ENCODE measurements around the gene PHAX.
"Not testable (repeated sequence)": the region's sequence is repeated elsewhere in the genome, so short reads cannot be mapped to it uniquely, and the experiment has no call there.

Gene PHAX

DNA sequence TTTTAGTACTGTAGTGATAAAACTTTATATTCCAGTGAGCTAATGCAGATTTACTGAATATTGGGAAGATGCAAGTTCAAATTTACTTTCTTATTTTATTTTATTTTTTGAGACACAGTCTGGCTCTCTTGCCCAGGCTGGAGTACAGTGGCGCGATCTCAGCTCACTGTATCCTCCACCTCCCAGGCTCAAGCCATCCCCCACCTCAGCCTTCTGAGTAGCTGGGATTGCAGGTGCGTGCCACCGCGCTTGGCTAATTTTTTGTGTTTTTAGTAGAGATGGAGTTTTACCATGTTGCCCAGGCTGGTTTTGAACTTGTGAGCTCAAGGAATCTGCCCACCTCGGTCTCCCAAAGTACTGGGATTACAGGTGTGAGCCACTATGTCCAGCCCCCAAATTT, 9.9 kb downstream of the PHAX start:
- DNase-seq (ENCODE audit: insufficient read length) (no peak), FAIRE-seq (no peak)
- TF ChIP-seq TAF1 (IDR thresholded peaks at IDR 0.05; ENCODE audit: borderline replicate concordance, low read depth, low read length) (no peak), POLR2A (IDR thresholded peaks at IDR 0.05; ENCODE audit: low read depth, low read length) (no peak)

DNA sequence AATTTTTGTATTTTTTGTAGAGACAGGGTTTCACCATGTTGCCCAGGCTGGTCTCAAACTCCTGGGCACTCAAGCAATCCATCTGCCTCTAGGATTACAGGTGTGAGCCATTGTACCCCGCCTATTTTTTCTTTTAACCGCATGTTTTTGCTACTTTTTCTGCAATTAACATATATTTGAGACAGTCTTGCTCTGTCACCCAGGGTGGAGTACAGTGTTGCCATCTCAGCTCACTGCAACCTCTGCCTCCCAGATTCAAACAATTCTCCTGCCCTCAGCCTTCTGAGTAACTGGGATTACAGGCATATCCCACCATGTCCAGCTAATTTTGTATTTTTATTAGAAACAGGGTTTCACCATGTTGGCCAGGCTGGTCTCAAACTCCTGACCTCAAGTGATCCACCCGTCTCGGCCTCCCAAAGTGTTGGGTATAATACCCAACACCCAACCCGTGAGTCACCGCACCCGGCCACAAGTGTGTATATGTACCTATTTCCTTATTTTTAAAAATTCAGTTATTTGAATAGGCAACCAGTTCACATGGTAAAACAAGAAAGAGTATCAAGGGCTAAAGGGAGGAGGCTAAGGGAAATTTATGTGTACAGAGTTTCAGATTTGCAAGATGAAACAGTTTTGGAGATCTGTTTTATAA, 13.3 kb downstream of the PHAX start:
- FAIRE-seq: peak; percentile 56
- DNase-seq (ENCODE audit: insufficient read length): no peak
- TF ChIP-seq POLR2A (IDR thresholded peaks at IDR 0.05; ENCODE audit: low read depth, low read length) (no peak), TAF1 (IDR thresholded peaks at IDR 0.05; ENCODE audit: borderline replicate concordance, low read depth, low read length) (no peak), POLR2AphosphoS5 (IDR thresholded peaks at IDR 0.05; ENCODE audit: low read depth, low read length) (no peak)

DNA sequence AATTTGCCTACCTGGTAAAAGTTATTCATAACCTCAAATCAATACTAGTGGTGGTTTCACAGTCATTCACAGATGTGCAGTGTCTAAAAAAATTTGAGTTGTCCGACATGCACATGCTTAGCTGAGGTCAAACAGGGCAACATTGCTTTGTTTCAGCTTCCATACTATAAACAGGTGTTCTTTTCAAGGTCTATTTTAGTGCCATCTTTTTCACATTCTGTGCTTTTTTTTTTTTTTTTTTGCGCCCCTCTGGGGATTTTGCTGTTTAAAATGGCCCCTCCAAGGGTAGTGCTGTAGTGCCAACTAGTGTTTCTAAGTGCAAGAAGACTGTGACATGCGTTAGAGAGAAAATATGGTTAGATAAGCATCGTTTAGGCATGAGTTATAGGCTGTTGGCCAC, 14.5 kb downstream of the PHAX start:
- FAIRE-seq (peak; percentile 79), DNase-seq (ENCODE audit: insufficient read length) (peak; percentile 18)
- no peak for TF ChIP-seq POLR2A (IDR thresholded peaks at IDR 0.05; ENCODE audit: low read depth, low read length)
- TF ChIP-seq TAF1 (IDR thresholded peaks at IDR 0.05; ENCODE audit: borderline replicate concordance, low read depth, low read length): no peak
- TF ChIP-seq POLR2AphosphoS5 (IDR thresholded peaks at IDR 0.05; ENCODE audit: low read depth, low read length): no peak

DNA sequence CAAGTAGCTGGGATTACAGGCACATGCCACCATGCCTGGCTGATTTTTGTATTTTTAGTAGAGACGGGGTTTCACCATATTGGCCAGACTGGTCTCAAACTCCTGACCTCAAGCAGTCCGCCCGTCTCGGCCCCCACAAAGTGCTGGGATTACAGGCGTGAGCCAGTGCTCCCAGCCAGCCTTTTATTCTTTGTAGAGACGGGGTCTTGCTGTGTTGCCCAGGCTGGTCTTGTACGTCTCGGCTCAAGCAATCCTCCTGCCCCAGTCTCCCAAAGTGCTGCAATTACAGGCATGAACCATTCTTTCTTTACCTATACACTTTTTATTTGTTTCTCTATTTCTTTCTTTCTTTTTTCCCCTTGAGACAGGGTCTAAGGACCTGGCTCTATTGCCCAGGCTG, 16.9 kb downstream of the PHAX start:
- not testable (repeated sequence) for FAIRE-seq; DNase-seq (ENCODE audit: insufficient read length)

DNA sequence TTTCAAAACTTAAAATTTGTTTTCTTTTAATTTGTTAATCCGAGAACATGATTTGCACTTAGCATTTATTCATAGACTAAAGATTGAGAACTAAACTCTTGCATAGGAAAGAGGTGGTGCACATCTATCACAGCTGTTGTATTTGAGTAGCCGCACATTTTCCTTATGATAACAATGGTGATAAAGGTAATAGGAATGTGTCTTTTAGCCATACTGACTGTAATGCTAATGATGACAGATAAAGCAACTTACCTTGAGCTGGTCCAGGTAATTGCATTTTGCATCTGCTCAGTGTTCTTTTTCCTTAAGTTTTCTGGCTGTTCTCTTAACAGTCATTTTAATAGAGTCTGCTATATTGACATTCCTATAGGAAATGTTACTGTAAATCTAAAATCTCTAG, 19.0 kb downstream of the PHAX start:
- TF ChIP-seq TAF1 (IDR thresholded peaks at IDR 0.05; ENCODE audit: borderline replicate concordance, low read depth, low read length) (no peak), POLR2AphosphoS5 (IDR thresholded peaks at IDR 0.05; ENCODE audit: low read depth, low read length) (no peak), POLR2A (IDR thresholded peaks at IDR 0.05; ENCODE audit: low read depth, low read length) (no peak)
- FAIRE-seq (no peak), DNase-seq (ENCODE audit: insufficient read length) (no peak)

DNA sequence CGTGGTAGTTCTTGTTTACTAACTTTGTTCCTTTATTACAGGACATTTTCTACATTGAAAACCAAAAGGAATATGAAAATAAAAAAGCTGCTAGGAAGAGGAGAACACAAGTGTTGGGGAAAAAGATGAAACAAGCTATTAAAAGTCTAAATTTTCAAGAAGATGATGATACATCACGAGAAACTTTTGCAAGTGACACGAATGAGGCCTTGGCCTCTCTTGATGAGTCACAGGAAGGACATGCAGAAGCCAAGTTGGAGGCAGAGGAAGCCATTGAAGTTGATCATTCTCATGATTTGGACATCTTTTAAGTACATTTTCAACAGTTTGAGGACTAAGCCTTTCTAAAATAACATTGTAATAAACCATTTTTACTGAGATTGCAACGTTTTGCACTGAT, 23.8 kb downstream of the PHAX start:
- DNase-seq (ENCODE audit: insufficient read length) (no peak), FAIRE-seq (no peak)
- no peak for TF ChIP-seq POLR2AphosphoS5 (IDR thresholded peaks at IDR 0.05; ENCODE audit: low read depth, low read length)
- no peak for TF ChIP-seq TAF1 (IDR thresholded peaks at IDR 0.05; ENCODE audit: borderline replicate concordance, low read depth, low read length)
- no peak for TF ChIP-seq POLR2A (IDR thresholded peaks at IDR 0.05; ENCODE audit: low read depth, low read length)

DNA sequence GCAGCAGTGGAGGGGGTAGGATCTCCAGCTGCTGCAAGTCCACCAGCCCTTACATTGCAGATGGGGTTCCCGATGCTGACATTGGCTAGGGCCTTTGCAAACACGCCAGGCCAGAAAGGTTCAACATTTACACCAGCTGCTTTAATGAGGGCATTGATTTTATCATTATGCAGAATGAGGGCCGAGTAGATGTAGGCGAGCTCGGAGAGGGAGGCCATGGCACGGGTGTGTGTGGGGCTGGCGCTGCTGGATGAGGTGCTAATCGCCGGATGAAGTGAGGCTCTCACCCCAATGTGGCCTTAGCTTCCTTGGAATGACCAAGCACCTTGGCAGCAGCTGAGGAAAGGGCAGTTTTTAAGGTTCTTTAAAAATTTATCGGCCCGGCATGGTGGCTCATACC, 27.4 kb downstream of the PHAX start:
- TF ChIP-seq TAF1 (IDR thresholded peaks at IDR 0.05; ENCODE audit: borderline replicate concordance, low read depth, low read length) (no peak), POLR2AphosphoS5 (IDR thresholded peaks at IDR 0.05; ENCODE audit: low read depth, low read length) (no peak), POLR2A (IDR thresholded peaks at IDR 0.05; ENCODE audit: low read depth, low read length) (no peak)
- no peak for FAIRE-seq
- DNase-seq (ENCODE audit: insufficient read length): no peak

DNA sequence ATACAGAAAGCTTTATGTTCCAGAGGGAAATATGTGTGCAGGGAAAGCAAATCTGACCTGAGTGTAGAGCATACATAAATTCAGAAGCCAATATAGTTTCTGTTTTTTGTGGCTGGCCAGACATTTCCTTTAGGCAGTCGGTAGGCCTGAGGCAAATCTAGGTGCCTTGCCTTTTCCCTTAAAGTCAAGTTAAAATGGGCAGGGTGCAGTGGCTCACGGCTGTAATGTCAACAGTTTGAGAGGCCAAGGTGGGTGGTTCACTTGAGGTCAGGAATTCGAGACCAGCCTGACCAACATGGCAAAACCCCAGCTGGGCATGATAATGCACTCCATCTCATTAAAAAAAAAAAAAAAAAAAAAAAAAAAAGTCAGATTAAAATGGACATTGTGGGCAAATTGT, 31.2 kb downstream of the PHAX start:
- no peak for DNase-seq (ENCODE audit: insufficient read length)
- TF ChIP-seq POLR2AphosphoS5 (IDR thresholded peaks at IDR 0.05; ENCODE audit: low read depth, low read length) (no peak), POLR2A (IDR thresholded peaks at IDR 0.05; ENCODE audit: low read depth, low read length) (no peak), TAF1 (IDR thresholded peaks at IDR 0.05; ENCODE audit: borderline replicate concordance, low read depth, low read length) (no peak)
- FAIRE-seq: no peak

DNA sequence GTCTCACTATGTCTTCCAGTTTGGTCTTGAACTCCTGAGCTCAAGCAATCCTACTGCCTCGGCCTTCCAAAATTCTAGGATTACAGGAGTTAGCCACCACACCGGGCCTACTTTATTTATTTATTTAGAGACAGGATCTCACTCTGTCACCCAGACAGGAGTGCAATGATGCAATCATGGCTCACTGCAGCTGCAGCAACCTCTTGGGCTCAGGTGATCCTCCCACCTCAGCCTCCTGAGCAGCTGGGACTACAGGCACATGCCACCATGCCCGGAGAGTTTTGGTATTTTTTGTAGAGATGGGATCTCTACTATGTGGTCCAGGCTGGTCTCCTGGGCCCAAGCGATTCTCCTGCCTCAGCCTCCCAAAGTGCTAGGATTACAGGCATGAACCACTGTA, 32.8 kb downstream of the PHAX start:
- DNase-seq (ENCODE audit: insufficient read length): no peak
- TF ChIP-seq POLR2AphosphoS5 (IDR thresholded peaks at IDR 0.05; ENCODE audit: low read depth, low read length): no peak
- TF ChIP-seq POLR2A (IDR thresholded peaks at IDR 0.05; ENCODE audit: low read depth, low read length): no peak
- no peak for TF ChIP-seq TAF1 (IDR thresholded peaks at IDR 0.05; ENCODE audit: borderline replicate concordance, low read depth, low read length)
- FAIRE-seq: no peak

DNA sequence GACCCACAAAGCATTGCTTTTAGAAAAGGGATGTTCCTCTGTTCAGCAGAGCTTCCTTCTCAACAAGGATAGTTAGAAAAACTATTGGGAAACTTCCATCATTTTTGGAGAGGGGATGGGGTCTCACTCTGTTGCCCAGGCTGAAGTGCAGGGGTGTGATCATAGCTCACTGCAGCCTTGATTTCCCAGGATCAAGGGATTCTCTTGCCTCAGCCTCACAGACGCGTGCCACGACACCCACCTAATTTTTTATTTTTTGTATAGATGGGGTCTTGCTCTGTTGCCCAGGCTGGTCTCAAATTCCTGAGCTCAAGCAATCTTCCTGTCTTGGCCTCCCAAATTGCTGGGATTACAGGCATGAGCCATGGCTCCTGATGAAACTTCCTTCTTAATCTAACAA, 34.8 kb downstream of the PHAX start:
- no peak for TF ChIP-seq POLR2A (IDR thresholded peaks at IDR 0.05; ENCODE audit: low read depth, low read length)
- no peak for TF ChIP-seq TAF1 (IDR thresholded peaks at IDR 0.05; ENCODE audit: borderline replicate concordance, low read depth, low read length)
- no peak for TF ChIP-seq POLR2AphosphoS5 (IDR thresholded peaks at IDR 0.05; ENCODE audit: low read depth, low read length)
- FAIRE-seq: no peak

DNA sequence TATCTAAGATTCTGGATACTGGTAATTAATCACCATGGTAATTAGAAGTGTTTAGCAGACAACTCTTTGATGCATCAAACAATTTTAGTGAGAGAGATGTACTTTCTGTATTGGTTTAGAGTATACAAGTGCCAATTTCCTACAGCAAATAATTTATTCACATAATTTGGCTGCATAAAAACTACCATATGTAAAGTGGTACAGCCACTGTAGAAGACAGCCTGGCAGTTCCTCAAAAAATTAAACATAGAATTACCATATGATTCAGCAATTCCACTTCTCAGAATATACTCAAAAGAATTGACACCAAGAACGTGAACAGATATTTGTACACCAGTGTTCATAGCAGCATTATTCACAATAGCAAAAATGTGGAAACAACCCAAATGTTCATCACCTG, 36.2 kb downstream of the PHAX start:
- TF ChIP-seq TAF1 (IDR thresholded peaks at IDR 0.05; ENCODE audit: borderline replicate concordance, low read depth, low read length): no peak
- no peak for TF ChIP-seq POLR2AphosphoS5 (IDR thresholded peaks at IDR 0.05; ENCODE audit: low read depth, low read length)
- TF ChIP-seq POLR2A (IDR thresholded peaks at IDR 0.05; ENCODE audit: low read depth, low read length): no peak
- DNase-seq (ENCODE audit: insufficient read length) (no peak), FAIRE-seq (no peak)

More for the DNA sequence above, 34.8 kb downstream of the PHAX start:
- DNase-seq (ENCODE audit: insufficient read length): no peak

DNA sequence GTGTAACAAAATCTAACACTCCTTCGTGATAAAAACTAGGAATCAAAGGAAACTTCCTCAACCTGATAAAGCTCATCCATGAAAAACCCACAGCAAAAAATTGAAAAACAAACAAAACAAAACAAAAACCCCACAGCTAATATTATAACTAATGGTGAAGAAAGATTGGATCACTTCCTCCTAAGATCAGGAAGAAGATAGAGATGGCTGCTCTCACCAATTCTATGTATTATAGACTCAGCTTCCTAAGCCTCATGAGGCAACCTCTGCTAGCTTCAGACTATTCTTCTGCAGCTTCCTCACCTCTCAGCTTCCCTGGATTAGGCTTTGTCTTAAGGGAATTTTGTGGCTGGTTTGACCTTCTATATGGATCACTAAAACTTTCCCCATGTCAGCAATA, 40.1 kb downstream of the PHAX start:
- no peak for DNase-seq (ENCODE audit: insufficient read length)
- TF ChIP-seq POLR2AphosphoS5 (IDR thresholded peaks at IDR 0.05; ENCODE audit: low read depth, low read length) (no peak), TAF1 (IDR thresholded peaks at IDR 0.05; ENCODE audit: borderline replicate concordance, low read depth, low read length) (no peak), POLR2A (IDR thresholded peaks at IDR 0.05; ENCODE audit: low read depth, low read length) (no peak)
- FAIRE-seq: peak; percentile 44

DNA sequence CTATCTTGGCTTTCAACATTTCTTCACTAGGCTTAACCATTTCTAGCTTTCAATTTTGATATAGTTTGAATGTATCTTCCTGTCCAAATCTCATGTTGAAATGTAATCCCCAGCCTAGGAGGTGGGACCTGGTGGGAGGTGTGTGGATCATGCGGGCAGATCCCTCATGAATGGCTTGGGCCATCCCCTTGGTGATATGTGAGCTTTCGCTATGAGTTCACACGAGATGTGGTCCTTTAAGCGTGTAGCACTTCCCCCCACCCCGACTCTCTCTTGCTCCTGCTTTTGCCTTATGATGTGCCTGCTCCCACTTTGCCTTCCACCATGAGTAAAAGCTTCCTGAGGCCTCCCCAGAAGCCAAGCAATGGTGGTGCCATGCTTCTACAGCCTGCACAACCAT, 40.6 kb downstream of the PHAX start:
- DNase-seq (ENCODE audit: insufficient read length) (no peak), FAIRE-seq (peak; percentile 48)
- TF ChIP-seq POLR2AphosphoS5 (IDR thresholded peaks at IDR 0.05; ENCODE audit: low read depth, low read length) (no peak), POLR2A (IDR thresholded peaks at IDR 0.05; ENCODE audit: low read depth, low read length) (no peak), TAF1 (IDR thresholded peaks at IDR 0.05; ENCODE audit: borderline replicate concordance, low read depth, low read length) (no peak)

Data from GM12892 (cell line).